Psoas muscle (tissue), 8 donors: ENCODE data around the gene CRAT. TPM values are rescaled to one million over a fixed set of nuclear protein-coding genes. Genes with fewer than 3 reads are reported as not detected.
A peak's percentile ranks its signal among the peaks of the same experiment; 100 is the strongest.
"Not testable (repeated sequence)": the region's sequence is repeated elsewhere in the genome, so short reads cannot be mapped to it uniquely, and the experiment has no call there.

Source experiments
- ATAC-seq, 4 donors: fragments of 200-7000 bp; cut with Tn5 transposase; one replicate each; pipeline ENCODE4 v1.9.1; 2020; ENCODE audit warnings: moderate library complexity in 3 of 4, mild to moderate bottlenecking in 2 of 4
- DNase-seq, 2 donors: peaks; one replicate each; pipeline ENCODE4 v3.0.0-alpha.2; 2020
- H3K27ac ChIP-seq: fragments of 200-600 bp; one replicate; pipeline ENCODE4 v1.8.0; 2022
- H3K27me3 ChIP-seq, 3 donors: fragments of 200-600 bp in 1 of 3; one replicate each; pipeline versions ENCODE4 v1.6.1 to v1.8.0; 2013 to 2022; ENCODE audit warnings: low read length in 2 of 3, mild to moderate bottlenecking in 2 of 3, moderate library complexity in 1 of 3; ENCODE audit not compliant: insufficient read depth in 3 of 3
- H3K36me3 ChIP-seq, 2 donors: fragments of 200-600 bp in 1 of 2; one replicate each; pipeline versions ENCODE4 v1.6.1 to v1.8.0; 2013 to 2022; ENCODE audit warnings: low read depth in 1 of 2, mild to moderate bottlenecking in 1 of 2, moderate library complexity in 1 of 2; ENCODE audit not compliant: insufficient read depth in 1 of 2
- H3K4me1 ChIP-seq: fragments of 200-600 bp; one replicate; pipeline ENCODE4 v1.8.0; 2022
- H3K4me3 ChIP-seq: fragments of 200-600 bp; one replicate; pipeline ENCODE4 v1.8.0; 2022; ENCODE audit warnings: mild to moderate bottlenecking
- H3K9me3 ChIP-seq: fragments of 200-600 bp; one replicate; pipeline ENCODE4 v1.8.0; 2022
- CTCF ChIP-seq: fragments of 200-600 bp; IDR thresholded peaks from one replicate; pipeline ENCODE4 v1.8.0; 2022; ENCODE audit warnings: antibody characterized with exemption
- WGBS, 3 donors: extraction: QIAGEN DNeasy Blood & Tissue Kit; methylation state at CpG; one replicate each; pipeline versions ENCODE4 v1.1.6 to v1.1.7; 2013; 5-methylcytosine and 5-hydroxymethylcytosine counted together
- intact Hi-C, 2 donors: fragments of 100-400 bp; cut with DNase I; formaldehyde crosslinking; loops; one replicate each; pipeline versions ENCODE4 v1.11.0 to v1.14.2; 2022
- polyA plus RNA-seq, 3 donors: library from polyadenylated mRNA; stranded (reverse); fragments of 200-250 nt; gene quantifications; one replicate each; pipeline ENCODE4 v1.2.3, GENCODE V29; 2013
- total RNA-seq, 4 donors: library from RNA; stranded (reverse); fragmentation: NEBNext Ultra II Directional in 2 of 4; extraction: Animal tissue kit (Norgen Biotek cat#: 25700) in 2 of 4; gene quantifications; one replicate each; pipeline versions ENCODE4 v1.2.1 to v1.2.4, GENCODE V29; 2021 to 2023
- donor health status: healthy with polysubstance abuse.
- donor health status: DM: no; HTN: no; CAD: no; lungs with moderate emphysema.
- donor health status: Bipolar disorder and iron deficiency.
- donor health status: healthy.
- donor health status: DM: yes; HTN: yes; CAD: no.
- donor health status: DM: no; HTN: no; CAD: no.
- donor health status: DM: no; HTN: no; CAD: no.
- donor health status: DM: yes; HTN: yes; CAD: no.

The CRAT gene
- total and polyA plus RNA-seq, 7 donors = 88.7 to 229 (median 123) TPM

DNA sequence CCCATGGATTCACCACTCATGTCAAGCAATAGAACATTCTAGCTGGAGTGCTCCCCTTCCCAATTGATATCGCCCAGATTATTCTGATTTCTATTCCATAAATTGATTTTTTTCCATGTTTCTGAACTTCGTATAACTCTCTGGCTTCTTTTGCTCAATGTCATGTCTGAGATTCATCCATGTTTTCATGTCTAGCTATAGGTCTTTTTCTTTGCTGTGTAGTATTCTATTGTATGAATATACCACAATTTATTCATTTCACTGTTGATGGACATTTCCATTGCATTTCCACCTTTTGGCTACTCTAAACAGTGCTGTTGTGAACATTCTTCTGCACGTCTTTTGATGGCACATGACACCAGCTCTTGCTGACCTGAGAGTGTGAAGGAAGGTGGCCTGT, 20.2 kb upstream of the CRAT start:
- Histone ChIP-seq H3K27me3 (no peaks in the 10 kb centered on the region), H3K36me3 (peaks cover 0 to 82% of the 10 kb centered on the region in 2 donors), H3K27ac (no peak overlapping the region), H3K4me1 (peaks cover 7% of the 10 kb centered on the region), H3K9me3 (no peaks in the 10 kb centered on the region), H3K4me3 (no peak overlapping the region)
- ATAC-seq = no peak
- WGBS, 3 donors = 66 to 81% (median 66%) methylated on average over 3 of the region's 3 CpGs
- TF ChIP-seq CTCF = no peak
- intact Hi-C loops = loop anchor here (5.0 to 10.0 kb wide), 2 partner anchors 364 to 657 kb away; no protein-coding TSS in a partner anchor
- DNase-seq = no peak

GRCh38 chr9:129130271-129130670, 19.7 kb upstream of the CRAT start:
- H3K9me3 ChIP-seq, H3K4me3 ChIP-seq, H3K27me3 ChIP-seq, ATAC-seq, H3K27ac ChIP-seq, H3K4me1 ChIP-seq: not testable (repeated sequence)
- H3K36me3 ChIP-seq = peaks cover 0 to 80% of the 10 kb centered on the region in 2 donors
- intact Hi-C loops = loop anchor here (5.0 to 10.0 kb wide), 2 partner anchors 365 to 657 kb away; no protein-coding TSS in a partner anchor
- DNase-seq = peak in 1 of 2 donors; percentile 13
- 91 to 93% (median 91%) methylated on average over 7 of the region's 7 CpGs for WGBS, 3 donors

DNA sequence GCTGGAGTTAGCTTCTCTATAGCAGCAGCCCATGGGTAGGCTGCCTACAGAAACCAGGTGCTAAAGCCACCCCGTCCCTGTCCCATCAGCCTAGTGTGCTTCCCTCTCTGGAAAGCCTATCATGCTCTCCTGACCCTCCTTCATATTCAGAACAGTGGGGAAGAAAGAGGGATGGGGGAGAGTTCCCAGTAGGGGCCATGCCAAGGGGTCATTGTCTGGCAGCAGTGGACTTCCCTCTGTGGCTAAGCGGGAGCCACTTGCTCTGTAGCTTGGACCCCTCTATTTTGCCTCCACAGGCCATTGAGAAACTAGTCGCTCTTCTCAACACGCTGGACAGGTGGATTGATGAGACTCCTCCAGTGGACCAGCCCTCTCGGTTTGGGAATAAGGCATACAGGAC, 18.1 kb upstream of the CRAT start:
- intact Hi-C loops = no loop called here
- ATAC-seq = no peak
- H3K4me3 ChIP-seq = no peak overlapping the region
- H3K4me1 ChIP-seq = peaks cover 7% of the 10 kb centered on the region
- WGBS, 3 donors = 89 to 92% (median 90%) methylated on average over 5 of the region's 5 CpGs
- no peaks in the 10 kb centered on the region for H3K9me3 ChIP-seq
- no peaks in the 10 kb centered on the region for H3K27me3 ChIP-seq
- DNase-seq = no peak
- H3K27ac ChIP-seq = no peak overlapping the region
- no peak for TF ChIP-seq CTCF
- peaks cover 0 to 80% of the 10 kb centered on the region in 2 donors for H3K36me3 ChIP-seq

DNA sequence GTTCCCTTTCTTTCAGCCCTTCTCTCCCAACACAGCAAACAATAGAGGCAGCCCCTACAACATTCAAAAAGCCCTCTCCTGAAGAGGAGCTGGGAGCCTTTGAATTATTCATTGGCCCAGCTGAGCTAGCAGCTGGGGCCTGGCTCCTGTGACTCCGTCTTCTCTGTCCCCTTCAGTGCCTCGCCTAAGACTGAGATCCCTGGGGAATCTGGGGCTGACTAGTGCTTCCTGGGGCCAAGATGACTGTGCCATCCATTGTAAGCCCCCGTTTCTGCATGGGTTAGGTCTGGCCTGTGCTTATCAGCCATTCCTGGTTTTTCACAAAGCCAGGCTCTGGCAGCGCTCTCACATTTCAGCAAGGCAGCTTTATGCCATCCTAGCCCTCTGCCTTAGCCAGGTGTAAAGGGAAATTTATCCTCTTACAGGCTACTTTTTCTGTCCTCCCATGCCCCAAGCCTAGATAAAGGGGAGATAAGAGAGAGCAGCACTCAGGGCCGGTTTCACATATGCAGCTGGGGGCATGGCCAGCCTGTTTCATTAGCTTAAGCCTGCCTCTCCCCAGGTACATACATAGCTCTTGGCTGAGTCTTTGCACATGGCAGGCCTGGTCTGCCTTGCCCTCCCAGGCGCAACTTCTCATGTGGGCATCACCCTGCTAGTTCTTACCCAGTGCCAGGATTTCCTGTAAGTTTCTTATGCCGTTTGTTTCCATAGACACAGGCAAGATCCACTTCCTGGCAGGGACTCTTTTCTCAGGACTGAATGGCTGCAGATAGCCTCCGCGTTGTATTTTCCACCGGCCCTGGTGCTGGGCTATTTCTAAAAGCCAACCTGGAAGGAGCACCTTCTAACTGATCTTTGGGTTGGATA, 16.4 kb upstream of the CRAT start:
- peaks cover 0 to 79% of the 10 kb centered on the region in 2 donors for H3K36me3 ChIP-seq
- no peaks in the 10 kb centered on the region for H3K27me3 ChIP-seq
- TF ChIP-seq CTCF = no peak
- DNase-seq (no peak), ATAC-seq (no peak)
- H3K4me1 ChIP-seq = peaks cover 11% of the 10 kb centered on the region
- H3K27ac ChIP-seq = peak overlapping the region; percentile 3
- no peaks in the 10 kb centered on the region for H3K9me3 ChIP-seq
- no peak overlapping the region for H3K4me3 ChIP-seq
- 52 to 72% (median 70%) methylated on average over 10 of the region's 10 CpGs for WGBS, 3 donors
- intact Hi-C loops = no loop called here

DNA sequence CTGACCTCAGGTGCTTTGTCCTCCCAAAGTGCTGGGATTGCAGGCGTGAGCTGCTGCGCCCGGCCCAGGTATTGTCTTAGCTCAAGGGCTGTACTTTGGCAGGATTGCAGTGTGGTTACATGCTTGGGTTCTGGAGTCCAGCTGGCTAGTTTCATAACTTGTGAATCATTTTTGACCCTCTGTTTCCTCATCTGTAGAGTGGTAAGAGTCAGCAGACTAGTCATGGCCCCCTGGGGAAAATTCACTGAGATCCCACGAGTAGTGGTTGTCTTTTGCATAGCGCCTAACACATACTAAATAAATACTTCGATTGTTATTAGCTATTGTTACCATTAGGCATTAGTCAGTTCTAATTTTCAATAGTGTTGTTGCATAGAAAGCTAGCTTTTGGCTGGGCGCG, 14.9 kb upstream of the CRAT start:
- DNase-seq = no peak
- Histone ChIP-seq H3K4me1 (peaks cover 18% of the 10 kb centered on the region), H3K27ac (no peak overlapping the region), H3K36me3 (peaks cover 0 to 71% of the 10 kb centered on the region in 2 donors), H3K9me3 (no peaks in the 10 kb centered on the region), H3K4me3 (no peak overlapping the region), H3K27me3 (no peaks in the 10 kb centered on the region)
- intact Hi-C loops = no loop called here
- 91 to 93% (median 91%) methylated on average over 8 of the region's 8 CpGs for WGBS, 3 donors
- peak in 3 of 4 donors; percentile 17 to 41 (median 23) for ATAC-seq
- TF ChIP-seq CTCF = no peak
